GM21825 (cell line): ENCODE data around the gene OCSTAMP.
A peak's percentile ranks its signal among the peaks of the same experiment; 100 is the strongest.

Experiments
- ATAC-seq: cut with Tn5 transposase; IDR thresholded peaks from one replicate; pipeline ENCODE4 v1.9.1; 2021; ENCODE audit warnings: mild to moderate bottlenecking, moderate library complexity; ENCODE audit not compliant: unreplicated experiment

Gene OCSTAMP

DNA sequence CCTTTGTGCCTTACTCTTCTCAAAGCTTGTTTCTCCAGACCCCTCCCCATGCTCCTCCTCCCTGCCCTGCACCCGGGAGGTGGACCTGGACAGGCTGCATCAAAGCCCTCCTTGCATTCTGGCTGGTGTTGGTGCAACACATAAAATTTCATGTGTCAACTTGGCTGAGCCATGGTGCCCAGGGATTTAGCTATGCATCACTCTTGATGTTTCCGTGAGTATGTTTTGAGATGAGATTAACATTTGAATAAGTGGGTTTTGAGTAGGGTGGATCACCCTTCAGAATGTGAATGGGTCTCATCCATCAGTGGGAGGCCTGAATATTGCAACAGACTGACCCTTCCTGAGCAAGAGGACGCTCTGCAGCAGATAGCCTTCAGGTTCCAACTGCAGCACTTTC lies 4.4 kb upstream of the OCSTAMP start:
- no peak for ATAC-seq

GRCh38 chr20:46553926-46554325 lies 3.5 kb upstream of the OCSTAMP start:
- no peak for ATAC-seq

DNA sequence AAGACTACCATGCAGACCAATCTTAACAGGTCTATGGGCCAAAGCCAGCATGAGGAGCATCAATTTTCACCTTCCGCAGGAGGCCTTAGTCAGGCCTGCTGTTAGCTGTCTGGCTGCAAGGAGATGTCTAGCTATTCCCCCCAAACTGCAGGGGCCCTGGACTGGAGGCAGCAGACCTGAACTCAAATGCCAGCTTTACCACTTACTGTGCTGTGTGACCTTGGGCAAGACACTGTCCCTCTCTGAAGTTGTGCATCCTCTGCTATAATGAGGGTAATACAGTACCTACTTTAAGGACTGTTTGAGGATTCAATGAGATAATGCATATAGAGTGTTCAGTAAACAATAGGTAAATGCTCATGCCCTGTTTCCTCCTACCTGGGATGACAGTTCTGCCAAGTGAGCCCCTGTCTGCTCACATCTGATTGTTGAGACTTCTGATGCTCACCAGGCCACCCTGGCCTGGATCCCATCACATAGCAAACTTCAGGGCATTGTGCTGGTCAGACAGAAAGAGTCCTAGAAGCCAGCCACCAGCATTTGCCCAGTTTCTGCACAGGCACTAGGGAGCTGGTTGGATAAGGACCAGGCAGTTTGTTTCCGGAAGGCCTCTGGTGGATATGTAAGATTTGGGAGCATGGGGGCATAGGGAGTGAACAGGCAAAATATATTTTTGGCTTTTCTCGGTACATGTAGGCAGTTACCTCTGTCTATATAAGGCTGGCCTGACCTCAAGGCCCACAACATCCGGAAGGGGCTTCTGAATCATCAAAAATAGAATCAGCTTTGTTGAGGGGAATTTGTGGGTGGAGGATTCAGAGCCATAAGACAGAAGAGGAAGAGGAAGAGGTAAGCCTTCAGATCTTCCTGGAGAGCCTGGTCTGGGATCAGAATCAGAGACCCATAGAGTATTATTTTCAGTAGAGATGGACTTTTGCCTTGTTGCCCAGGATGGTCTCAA lies 2.3 kb upstream of the OCSTAMP start:
- peak; percentile 66 for ATAC-seq

DNA sequence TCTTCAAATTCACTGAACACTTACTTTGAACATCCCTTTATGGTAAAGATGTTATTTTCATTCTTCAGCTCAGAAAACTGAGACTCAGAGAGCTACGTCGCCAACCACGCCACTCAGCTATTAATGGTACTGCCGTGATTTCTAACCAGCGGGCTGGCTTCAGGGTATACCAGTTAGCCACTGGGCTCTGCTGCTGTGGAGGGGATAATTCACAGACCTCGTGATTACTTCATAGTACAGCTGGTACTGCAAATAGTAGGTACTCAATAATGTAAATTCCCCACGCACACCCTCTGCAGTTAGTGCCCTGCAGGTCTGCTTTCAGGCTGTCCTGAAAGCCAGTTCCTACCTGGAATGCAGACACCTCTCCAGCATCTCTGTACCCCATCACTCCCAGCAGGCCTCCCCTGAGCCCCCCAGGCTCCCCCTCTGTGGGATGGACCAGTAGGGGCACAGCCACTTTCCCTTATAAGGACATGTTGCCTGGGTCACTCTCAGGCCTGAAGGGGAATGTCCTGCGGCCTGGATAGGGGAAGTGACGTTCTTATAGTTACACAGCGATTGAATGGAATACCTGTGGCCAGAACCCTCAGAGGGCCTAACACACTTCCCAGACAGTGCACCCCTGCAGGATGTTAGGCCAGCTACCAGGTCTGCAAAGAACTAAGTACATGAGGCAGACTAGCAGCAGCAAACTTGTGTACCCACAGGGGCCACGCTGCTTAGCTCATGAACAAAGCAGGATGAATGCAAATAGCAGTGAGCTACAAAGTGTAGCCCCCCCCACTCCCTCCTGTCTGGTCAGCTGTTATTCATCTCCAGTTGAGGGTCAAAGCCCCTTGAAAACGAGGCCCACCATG lies 1.3 kb upstream of the OCSTAMP start:
- no peak for ATAC-seq

- no peak for ATAC-seq
Observed at GRCh38 chr20:46549188-46549972, 1.1 kb downstream of the OCSTAMP start.

GRCh38 chr20:46548688-46549087 lies 1.8 kb downstream of the OCSTAMP start:
- no peak for ATAC-seq

DNA sequence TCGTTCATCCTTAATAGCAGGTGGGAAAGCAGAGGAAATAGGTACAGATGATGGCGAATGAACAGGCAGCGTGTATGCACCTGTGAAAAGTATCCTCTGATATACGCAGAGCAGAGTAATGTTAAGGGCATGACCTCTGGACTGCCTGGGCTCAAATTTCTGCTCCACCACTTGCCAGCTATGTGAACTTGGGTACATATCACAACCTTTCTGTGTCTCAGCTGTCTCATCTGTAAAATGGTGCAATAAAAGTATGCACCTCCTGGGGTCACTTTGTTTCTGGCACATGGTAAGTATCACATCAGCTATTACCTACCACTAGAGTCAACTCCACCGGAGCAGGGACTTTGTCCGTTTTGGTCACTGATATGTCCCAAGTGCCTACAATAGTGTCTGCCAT lies 2.5 kb downstream of the OCSTAMP start:
- ATAC-seq, result no peak

DNA sequence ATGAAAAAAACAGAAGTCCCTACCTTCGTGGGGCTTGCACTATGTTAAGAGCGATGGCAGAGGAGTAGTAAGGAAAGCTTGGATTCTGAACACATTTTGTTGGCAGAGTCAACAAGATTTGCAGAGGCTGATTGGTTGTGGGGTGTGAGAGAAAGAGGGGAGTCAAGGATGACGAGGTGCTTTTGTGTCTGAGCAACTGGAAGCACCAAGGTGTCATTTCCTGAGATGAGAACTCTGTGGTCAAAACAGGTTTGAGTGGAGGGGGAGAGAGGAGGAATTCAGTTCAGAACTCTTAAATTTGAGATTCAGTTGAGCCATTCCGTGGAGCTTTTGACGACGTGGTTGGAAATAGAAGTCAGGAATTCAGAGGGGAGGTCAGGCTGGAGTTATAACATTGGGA lies 3.5 kb downstream of the OCSTAMP start:
- no peak for ATAC-seq

GRCh38 chr20:46546298-46546697 lies 4.2 kb downstream of the OCSTAMP start:
- ATAC-seq, result no peak

GRCh38 chr20:46545827-46546138 lies 4.7 kb downstream of the OCSTAMP start:
- ATAC-seq, result no peak

- ATAC-seq, result no peak
Observed at GRCh38 chr20:46545077-46545826, 5.2 kb downstream of the OCSTAMP start.

- ATAC-seq, result no peak
Observed at GRCh38 chr20:46544576-46544975, 5.9 kb downstream of the OCSTAMP start.

DNA sequence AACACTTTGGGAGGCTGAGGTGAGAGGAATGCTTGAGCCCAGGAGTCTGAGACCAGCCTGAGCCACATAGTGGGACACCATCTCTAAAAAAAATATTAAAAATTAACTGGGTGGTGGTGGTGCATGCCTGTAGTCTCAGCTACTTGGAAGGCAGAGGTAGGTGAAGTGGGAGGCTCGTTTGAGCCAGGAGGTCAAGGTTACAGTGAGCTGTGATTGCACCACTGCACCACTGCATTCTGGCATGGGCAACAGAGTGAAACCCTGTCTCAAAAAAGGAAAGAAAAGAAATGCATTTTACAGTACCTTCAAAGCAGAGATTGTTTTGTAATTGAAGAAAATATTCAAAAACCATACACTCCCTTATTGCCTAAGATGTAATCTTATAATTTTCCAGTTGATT lies 6.5 kb downstream of the OCSTAMP start:
- no peak for ATAC-seq

DNA sequence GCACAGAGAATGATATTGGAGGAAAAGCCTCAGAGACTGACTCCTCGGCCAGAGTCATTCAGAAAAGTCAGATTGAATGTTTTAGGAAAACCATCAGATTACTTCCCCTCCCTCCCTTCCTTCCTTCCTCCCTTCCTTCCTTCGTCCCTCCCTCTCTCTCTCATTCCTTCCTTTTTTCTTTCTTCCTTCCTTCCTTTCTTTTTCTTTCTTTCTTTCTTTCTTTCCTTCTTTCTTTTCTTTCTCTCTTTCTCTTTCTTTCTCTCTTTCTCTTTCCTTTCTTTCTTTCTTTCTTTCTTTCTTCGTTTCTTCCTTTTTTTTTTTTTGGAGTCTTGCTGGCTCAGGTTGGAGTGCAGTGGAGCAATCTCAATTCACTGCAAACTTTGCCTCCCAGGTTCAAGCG lies 7.4 kb downstream of the OCSTAMP start:
- ATAC-seq, result no peak

DNA sequence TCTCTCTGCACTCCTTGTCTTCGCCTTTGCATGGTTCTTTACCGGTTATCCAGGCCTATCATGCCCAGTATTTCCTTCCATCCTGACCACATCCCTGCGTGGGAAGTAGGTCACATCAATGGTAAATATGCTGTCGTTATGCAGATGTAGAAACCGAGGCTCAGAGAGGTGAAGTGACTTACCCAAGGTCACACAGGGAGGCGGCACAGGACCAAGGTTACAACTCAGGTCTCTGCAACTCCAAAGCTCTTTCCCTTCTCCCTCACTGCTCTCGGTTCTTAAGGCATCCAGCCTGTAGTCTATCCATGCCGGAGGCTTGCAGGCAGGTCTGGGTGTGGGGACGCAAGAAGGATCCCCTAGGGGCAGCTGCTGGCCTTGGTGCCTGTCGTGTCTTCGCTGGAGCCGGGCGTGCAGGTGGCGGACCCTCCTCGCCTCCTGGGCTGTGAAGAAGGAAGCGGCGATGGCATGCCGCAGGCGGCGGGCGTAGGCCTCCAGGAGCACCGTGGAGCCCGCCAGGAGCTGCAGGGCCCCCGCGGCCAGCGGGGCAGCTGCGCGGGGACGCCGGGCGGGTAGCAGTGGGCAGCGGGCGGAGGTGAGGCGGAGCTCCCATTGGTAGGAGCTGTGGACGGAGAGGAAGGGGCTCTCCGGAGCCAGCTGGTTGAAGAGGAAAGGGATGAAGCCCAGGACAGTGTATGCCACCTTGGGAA lies 9.1 kb downstream of the OCSTAMP start:
- no peak for ATAC-seq

GRCh38 chr20:46539113-46539512 lies 11.3 kb downstream of the OCSTAMP start:
- ATAC-seq, result no peak

DNA sequence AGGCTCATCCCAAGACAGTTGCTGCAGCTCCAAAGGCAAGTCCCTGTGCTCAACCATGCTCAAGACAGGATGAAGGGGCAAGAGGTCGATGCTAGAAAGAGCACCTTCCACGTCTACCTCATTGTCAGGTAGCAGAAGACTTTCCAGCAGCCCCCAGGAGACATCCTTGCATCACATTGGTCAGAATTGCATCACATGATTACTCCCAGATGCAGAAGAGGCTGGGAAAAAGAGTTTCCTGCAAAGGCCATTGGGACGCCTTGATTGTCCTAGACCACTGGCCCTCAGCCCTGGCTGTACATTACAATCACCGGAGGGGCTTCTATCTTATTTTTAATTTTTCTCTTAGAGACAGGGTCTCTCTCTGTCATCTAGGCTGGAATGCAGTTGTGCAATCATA lies 19.8 kb downstream of the OCSTAMP start:
- no peak for ATAC-seq

DNA sequence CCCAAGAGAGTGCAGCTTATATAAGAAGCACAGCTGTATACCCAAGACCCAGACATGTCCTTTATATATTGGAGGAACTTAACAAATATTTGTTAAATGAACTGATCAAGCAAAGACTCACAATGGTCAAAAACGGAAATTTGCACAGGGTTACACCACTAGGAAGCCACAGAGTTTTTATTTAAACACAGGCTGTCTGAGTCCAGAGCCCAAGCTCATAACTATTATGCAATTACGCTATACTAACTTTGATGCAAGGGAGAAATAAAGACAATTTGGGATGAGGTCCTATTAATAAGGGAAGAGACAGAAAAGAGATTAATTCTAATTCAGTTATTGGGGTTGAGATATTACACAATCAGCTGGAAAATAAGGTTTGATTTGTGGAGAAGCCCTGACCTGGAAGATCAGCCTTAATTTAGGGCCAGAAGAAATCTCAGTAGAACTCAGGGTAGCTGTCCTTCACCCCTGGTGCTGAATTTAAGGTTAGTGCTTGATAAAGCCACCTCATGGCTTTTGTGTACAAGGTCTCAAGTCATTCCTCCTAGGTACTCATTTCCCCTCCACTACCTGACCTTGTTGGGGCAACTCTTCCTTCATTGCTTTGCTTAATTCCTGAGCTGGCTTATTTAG lies 26.6 kb downstream of the OCSTAMP start:
- no peak for ATAC-seq

DNA sequence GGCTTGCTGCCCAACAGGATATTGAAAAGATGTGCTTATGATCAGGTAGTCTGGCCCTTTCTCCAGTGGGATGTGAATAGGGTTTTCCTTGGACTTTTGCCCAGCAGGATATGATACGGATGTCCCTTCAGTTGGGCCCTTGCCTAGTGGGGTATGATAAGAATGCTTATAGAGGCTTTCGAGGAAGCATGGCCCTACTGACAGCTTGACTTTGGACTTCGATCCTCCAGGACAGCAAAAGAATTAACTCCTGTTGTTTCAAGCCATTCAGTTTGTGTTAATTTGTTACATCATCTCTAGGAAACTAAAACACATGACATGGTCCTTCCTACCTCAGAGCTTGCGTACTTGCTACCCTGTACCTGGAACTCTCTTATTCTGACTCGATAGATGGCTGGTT lies 27.3 kb downstream of the OCSTAMP start:
- no peak for ATAC-seq
